SJSA1 (cell line): Measurements from ENCODE around the gene UBE2L3. TPM values are rescaled to one million over a fixed set of nuclear protein-coding genes. Genes with fewer than 3 reads are reported as not detected.

Experiments used
- DNase-seq, 2 experiments: peaks; one replicate each; pipeline ENCODE4 v3.0.0-alpha.2; 2015 to 2020; ENCODE audit warnings: low spot score in 2 of 2, low read depth in 1 of 2
- H3K27ac ChIP-seq: fragments of 250-450 bp; sonication (Bioruptor Pico); 2 replicates; pipeline ENCODE4 v1.5.1; 2020; ENCODE audit warnings: mild to moderate bottlenecking, moderate library complexity
- H3K27me3 ChIP-seq: fragments of 250-450 bp; sonication (Bioruptor Pico); replicated peaks from 2 replicates; pipeline ENCODE4 v1.5.1; 2020; ENCODE audit warnings: mild to moderate bottlenecking, moderate library complexity
- H3K36me3 ChIP-seq: fragments of 250-450 bp; sonication (Bioruptor Pico); 2 replicates; pipeline ENCODE4 v1.5.1; 2020; ENCODE audit warnings: mild to moderate bottlenecking
- H3K4me1 ChIP-seq: fragments of 250-450 bp; sonication (Bioruptor Pico); replicated peaks from 2 replicates; pipeline ENCODE4 v1.6.1; 2021; ENCODE audit warnings: mild to moderate bottlenecking
- H3K4me3 ChIP-seq: fragments of 250-450 bp; sonication (Bioruptor Pico); 2 replicates; pipeline ENCODE4 v1.5.1; 2020; ENCODE audit warnings: mild to moderate bottlenecking
- H3K9me3 ChIP-seq: fragments of 250-450 bp; sonication (Bioruptor Pico); replicated peaks from 2 replicates; pipeline ENCODE4 v1.5.1; 2020; ENCODE audit warnings: mild to moderate bottlenecking
- total RNA-seq: library from RNA; depleted of rRNA; stranded (reverse); fragments of >200 nt; shearing (Covaris generic); gene quantifications from 2 replicates; pipeline ENCODE4 v1.2.3, GENCODE V29; 2014; rRNA removed

Gene UBE2L3
- total RNA-seq, 1 experiment from 2014 or later: 94.3 TPM

DNA sequence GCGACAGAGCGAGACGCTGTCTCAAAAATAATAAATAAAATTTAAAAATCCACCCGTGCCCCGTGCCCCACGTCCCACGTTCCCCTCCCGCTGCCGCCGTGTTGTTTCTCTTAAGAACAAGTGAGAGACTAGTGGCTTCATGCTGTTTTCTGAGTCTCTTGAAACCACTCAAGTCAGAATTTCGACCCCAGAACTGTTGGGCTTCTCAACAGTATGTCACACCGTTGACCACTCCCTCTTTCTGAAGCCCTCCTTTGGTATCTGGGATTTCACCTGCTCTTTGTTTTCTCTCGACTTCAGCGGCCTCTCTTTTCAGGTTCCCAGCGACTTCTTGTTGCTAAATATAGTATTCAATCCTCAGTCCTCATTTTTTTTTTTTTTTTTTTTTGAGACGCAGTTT lies 99.3 kb downstream of the UBE2L3 start:
- Histone ChIP-seq H3K36me3 (peaks cover 30% of the 10 kb centered on the region), H3K27me3 (no peaks in the 10 kb centered on the region), H3K27ac (peak overlapping the region; percentile 77; the same call in 1 of the 2 replicates), H3K4me3 (peak overlapping the region; percentile 80), H3K4me1 (peaks cover 7% of the 10 kb centered on the region), H3K9me3 (no peaks in the 10 kb centered on the region)
- DNase-seq: no peak

DNA sequence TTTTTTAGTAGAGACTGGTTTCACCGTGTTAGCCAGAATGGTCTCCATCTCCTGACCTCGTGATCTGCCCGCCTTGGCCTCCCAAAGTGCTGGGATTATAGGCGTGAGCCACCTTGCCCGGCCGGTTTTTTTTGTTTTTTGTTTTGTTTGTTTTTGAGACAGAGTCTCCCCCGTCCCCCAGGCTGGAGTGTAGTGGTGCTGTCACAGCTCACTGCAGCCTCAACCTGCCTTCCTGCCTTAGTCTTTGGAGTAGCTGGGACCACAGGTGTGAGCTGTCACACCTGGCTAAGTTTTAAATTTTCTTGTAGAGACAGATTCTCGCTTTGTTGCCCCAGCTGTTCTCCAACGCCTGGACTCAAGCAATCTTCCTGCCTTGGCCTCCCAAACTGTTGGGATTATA lies 101.5 kb downstream of the UBE2L3 start:
- no peak overlapping the region for H3K27ac ChIP-seq
- no peaks in the 10 kb centered on the region for H3K27me3 ChIP-seq
- no peak for DNase-seq
- no peaks in the 10 kb centered on the region for H3K9me3 ChIP-seq
- H3K36me3 ChIP-seq: peaks cover 52% of the 10 kb centered on the region
- no peak overlapping the region for H3K4me3 ChIP-seq
- peaks cover 7% of the 10 kb centered on the region for H3K4me1 ChIP-seq

DNA sequence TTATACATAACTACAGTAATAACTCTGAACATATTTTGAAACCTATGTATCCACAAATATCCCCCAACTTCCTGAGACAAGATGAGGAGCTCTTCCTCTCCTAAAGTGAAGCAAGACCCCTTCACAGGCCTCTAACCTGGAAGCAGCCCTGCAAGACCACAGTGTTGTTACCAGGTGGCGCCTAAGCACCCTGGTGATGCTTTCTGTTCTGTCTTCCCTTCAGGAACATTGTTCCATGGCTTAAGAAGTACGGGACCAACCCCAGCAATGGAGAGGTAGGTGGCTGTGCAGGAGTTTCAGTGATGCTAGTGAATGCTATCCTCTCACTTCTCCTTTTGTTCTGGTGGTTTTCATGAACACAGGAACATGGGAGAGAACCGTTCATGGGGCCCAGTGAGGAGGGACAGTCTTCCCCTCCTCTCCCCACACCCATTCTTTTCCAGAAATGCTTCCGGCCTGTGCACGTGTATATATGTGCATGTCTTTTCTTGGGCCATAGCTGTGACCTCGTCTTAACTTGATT lies 104.7 kb downstream of the UBE2L3 start:
- Histone ChIP-seq H3K4me1 (no peaks in the 10 kb centered on the region), H3K36me3 (peaks cover 64% of the 10 kb centered on the region), H3K27me3 (no peaks in the 10 kb centered on the region), H3K9me3 (no peaks in the 10 kb centered on the region), H3K4me3 (no peak overlapping the region), H3K27ac (no peak overlapping the region)
- no peak for DNase-seq

Other genes with a start within 250 kb of the UBE2L3 start
- 0.89 and 1.5 TPM in 2 replicates for gene RIMBP3B, start 184.0 kb upstream of the UBE2L3 start, total RNA-seq
- 3.5 and 5.4 TPM in 2 replicates for gene HIC2, start 150.3 kb upstream of the UBE2L3 start, total RNA-seq
- gene TMEM191C, start 100.3 kb upstream of the UBE2L3 start, total RNA-seq: 1.2 TPM in 1 of 2 replicates, not detected in the other
- gene RIMBP3C, start 16.3 kb upstream of the UBE2L3 start, total RNA-seq: 0.76 and 0.81 TPM in 2 replicates
- 36.4 and 47.9 TPM in 2 replicates for gene YDJC, start 62.3 kb downstream of the UBE2L3 start, total RNA-seq
- 0.13 TPM in 1 of 2 replicates, not detected in the other for gene CCDC116, start 65.0 kb downstream of the UBE2L3 start, total RNA-seq
- 64.3 and 119 TPM in 2 replicates for gene SDF2L1, start 74.6 kb downstream of the UBE2L3 start, total RNA-seq
- 21.6 and 24.3 TPM in 2 replicates for gene PPIL2, start 98.3 kb downstream of the UBE2L3 start, total RNA-seq
- gene YPEL1, start 168.1 kb downstream of the UBE2L3 start, total RNA-seq: 1.0 and 1.2 TPM in 2 replicates